A549 (cell line): Measurements from ENCODE around the gene ZNF681.

Experiments
- BHLHE40 ChIP-seq: IDR thresholded peaks from 2 replicates; pipeline ENCODE4 v1.6.1; 2012; ENCODE audit warnings: low read depth, low read length, inconsistent platforms
- CHD4 ChIP-seq: fragments of 200-600 bp; sonication (generic); IDR thresholded peaks from 2 replicates; pipeline ENCODE4 v1.6.1; 2016; ENCODE audit warnings: antibody characterized with exemption, mild to moderate bottlenecking, borderline replicate concordance
- CTCF ChIP-seq: fragments of >200 bp; sonication (Bioruptor Twin); formaldehyde crosslinking; IDR thresholded peaks from 3 replicates; pipeline ENCODE4 v1.5.1; 2016
- HES2 ChIP-seq: fragments of >200 bp; sonication (Bioruptor Twin); formaldehyde crosslinking; IDR thresholded peaks from 2 replicates; pipeline ENCODE4 v1.6.1; 2016
- JUNB ChIP-seq: fragments of >200 bp; sonication (Bioruptor Twin); formaldehyde crosslinking; IDR thresholded peaks from 2 replicates; pipeline ENCODE4 v1.6.1; 2016
- MAZ ChIP-seq: fragments of 150-350 bp; IDR thresholded peaks from 2 replicates; pipeline ENCODE4 v1.6.1; 2014; ENCODE audit warnings: antibody characterized with exemption, low read depth, low read length, borderline replicate concordance
- MYC ChIP-seq: IDR thresholded peaks from 2 replicates; pipeline ENCODE4 v1.6.1; 2012; ENCODE audit warnings: mild to moderate bottlenecking, inconsistent platforms, low read length, improper control_type of control experiment, borderline replicate concordance
- POLR2A ChIP-seq: IDR thresholded peaks from 2 replicates; pipeline ENCODE4 v1.6.1; 2012; ENCODE audit warnings: mild to moderate bottlenecking, low read length
- RAD21 ChIP-seq, 2 experiments: fragments of >200 bp in 1 of 2; sonication (Bioruptor Twin) in 1 of 2; formaldehyde crosslinking in 1 of 2; IDR thresholded peaks in 1 of 2; conservative IDR thresholded peaks in 1 of 2; 2 replicates in 1 of 2; 3 replicates in 1 of 2; pipeline ENCODE4 v1.6.1; 2012 to 2018; ENCODE audit warnings: inconsistent platforms in 1 of 2
- RFX5 ChIP-seq: fragments of 450-650 bp; IDR thresholded peaks from 2 replicates; pipeline ENCODE4 v1.7.1; 2014; ENCODE audit warnings: antibody characterized with exemption, mild to moderate bottlenecking, moderate library complexity
- ZC3H11A ChIP-seq: fragments of 450-650 bp; IDR thresholded peaks from 2 replicates; pipeline ENCODE4 v1.6.1; 2014; ENCODE audit warnings: antibody characterized with exemption, mild to moderate bottlenecking
- TF ChIP-seq, protein P1 (sequence below): fragments of 450-650 bp; IDR thresholded peaks from 2 replicates; pipeline ENCODE4 v1.6.1; 2014; ENCODE audit warnings: antibody characterized with exemption
- TF ChIP-seq, protein P2 (sequence below): IDR thresholded peaks from 2 replicates; pipeline ENCODE4 v1.6.1; 2012

DNA sequence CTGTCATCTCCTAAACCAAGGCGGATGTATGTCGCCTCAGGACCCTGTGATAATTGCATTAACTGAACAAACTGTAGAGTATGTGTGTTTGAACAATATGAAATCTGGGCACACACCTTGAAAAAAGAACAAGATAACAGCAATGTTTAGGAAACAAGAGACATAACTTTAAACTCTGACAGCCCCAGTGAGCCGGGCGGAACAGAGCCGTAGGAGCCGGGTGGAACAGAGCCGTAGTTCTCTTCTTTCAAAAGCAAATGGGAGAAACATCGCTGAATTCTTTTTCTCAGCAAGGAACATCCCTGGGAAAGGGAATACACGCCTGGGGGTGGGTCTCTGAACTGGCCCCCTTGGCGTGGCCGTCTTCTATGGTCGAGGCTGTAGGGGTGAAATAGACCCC is 39.9 kb downstream of the ZNF681 start:
- TF ChIP-seq RFX5 (no peak), MAZ (no peak), CTCF (no peak), BHLHE40 (no peak), POLR2A (no peak), CHD4 (no peak), ZC3H11A (no peak), RAD21 (conservative IDR thresholded peaks at IDR 0.05 in 1 of 2, IDR thresholded peaks at IDR 0.05 in 1 of 2) (no peak), JUNB (no peak), HES2 (no peak), MYC (no peak)
- TF ChIP-seq, protein P1, sequence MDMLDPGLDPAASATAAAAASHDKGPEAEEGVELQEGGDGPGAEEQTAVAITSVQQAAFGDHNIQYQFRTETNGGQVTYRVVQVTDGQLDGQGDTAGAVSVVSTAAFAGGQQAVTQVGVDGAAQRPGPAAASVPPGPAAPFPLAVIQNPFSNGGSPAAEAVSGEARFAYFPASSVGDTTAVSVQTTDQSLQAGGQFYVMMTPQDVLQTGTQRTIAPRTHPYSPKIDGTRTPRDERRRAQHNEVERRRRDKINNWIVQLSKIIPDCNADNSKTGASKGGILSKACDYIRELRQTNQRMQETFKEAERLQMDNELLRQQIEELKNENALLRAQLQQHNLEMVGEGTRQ = no peak
- TF ChIP-seq, protein P2, sequence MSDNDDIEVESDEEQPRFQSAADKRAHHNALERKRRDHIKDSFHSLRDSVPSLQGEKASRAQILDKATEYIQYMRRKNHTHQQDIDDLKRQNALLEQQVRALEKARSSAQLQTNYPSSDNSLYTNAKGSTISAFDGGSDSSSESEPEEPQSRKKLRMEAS = no peak
